ENCODE data around the gene ATP2A1. TPM values are rescaled to one million over a fixed set of nuclear protein-coding genes. Genes with fewer than 3 reads are reported as not detected.

ATP2A1 gene
- total RNA-seq, 1 donor, result 0.18 TPM

DNA sequence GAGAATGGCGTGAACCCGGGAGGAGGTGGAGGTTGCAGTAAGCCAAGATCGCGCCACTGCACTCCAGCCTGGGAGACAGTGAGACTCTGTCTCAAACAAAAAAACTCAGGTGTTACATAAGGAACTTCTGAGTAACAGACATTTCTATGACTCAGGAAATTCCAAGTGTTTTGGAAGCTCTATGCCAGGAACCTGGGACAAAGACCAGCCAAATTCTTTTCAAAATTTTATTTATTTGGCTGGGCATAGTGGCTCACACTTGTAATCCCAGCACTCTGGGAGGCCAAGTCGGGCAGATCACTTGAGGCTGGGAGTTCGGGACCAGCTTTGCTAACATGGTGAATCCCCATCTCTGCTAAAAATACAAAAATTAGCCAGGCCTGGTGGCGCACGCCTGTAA lies 19.9 kb upstream of the ATP2A1 start:
- TF ChIP-seq, protein P1, sequence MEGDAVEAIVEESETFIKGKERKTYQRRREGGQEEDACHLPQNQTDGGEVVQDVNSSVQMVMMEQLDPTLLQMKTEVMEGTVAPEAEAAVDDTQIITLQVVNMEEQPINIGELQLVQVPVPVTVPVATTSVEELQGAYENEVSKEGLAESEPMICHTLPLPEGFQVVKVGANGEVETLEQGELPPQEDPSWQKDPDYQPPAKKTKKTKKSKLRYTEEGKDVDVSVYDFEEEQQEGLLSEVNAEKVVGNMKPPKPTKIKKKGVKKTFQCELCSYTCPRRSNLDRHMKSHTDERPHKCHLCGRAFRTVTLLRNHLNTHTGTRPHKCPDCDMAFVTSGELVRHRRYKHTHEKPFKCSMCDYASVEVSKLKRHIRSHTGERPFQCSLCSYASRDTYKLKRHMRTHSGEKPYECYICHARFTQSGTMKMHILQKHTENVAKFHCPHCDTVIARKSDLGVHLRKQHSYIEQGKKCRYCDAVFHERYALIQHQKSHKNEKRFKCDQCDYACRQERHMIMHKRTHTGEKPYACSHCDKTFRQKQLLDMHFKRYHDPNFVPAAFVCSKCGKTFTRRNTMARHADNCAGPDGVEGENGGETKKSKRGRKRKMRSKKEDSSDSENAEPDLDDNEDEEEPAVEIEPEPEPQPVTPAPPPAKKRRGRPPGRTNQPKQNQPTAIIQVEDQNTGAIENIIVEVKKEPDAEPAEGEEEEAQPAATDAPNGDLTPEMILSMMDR (IDR thresholded peaks at IDR 0.05; ENCODE audit: insufficient read depth, low read length), result no peak
- no peak overlapping the region for H3K4me3 ChIP-seq (ENCODE audit: low read depth, low read length)
- DNase-seq (ENCODE audit: low read depth), result peak; percentile 58

DNA sequence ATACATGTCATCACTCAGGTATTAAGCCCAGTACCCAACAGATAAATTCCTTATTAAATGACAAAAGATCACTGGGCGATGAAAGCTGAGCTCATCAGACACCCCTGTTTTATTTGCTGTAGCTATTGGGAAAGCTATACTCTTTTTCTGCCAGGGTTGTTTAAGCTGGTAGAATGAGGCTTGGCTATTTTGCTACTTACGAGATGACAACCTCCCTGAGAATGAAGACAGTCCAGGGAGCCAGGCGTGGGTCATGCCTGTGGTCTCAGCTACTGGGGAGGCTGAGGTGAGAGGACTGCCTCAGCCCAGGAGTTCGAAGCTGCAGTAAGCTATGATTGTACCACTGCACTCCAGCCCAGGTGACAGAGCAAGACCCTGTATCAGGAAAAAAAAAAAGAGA lies 19.0 kb upstream of the ATP2A1 start:
- no peak overlapping the region for H3K4me3 ChIP-seq (ENCODE audit: low read depth, low read length)
- TF ChIP-seq, protein P1 (IDR thresholded peaks at IDR 0.05; ENCODE audit: insufficient read depth, low read length), result no peak
- DNase-seq (ENCODE audit: low read depth), result no peak

DNA sequence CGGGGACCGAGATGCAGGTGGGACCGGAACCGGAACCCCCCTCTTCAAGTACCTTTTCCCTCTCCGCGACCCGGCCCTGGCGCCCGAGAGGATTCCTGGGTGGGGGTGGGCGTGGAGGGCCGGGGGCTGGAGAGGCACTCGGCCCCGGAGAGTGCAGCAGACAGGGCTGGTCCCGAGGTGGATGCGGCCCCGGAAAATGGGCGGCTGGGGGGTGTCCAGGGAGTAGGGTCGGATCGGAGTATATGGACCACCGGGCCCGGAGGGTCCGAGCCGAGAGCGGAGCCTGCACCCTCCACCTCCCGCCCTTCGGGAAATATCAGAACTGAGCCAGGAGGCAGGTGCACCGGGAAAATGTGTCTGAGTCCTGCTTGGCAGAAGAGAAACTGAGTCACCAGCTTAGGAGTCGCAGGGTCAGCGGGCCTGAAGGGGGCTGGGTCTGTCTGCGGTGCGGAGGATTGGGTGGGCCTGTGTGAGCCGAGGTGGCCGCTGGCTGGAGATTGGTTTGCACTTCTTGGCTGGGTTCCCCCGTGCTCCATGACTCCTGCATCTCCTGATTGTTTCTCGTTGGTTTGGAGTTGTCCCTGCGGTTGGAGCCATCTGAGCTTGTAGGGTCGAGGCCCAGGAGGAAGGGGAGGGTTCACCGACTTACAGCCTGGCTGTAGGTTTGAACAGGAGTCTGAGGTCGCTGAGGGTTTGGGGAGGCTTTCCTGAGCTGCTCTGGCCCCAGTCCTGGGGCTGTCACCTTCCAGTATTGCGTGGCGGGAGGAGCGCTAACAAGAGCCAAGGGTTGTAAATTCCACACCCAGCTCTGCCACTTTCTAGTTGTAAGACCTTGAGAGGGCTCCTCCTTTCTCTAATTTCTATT lies 14.1 kb upstream of the ATP2A1 start:
- TF ChIP-seq, protein P1 (IDR thresholded peaks at IDR 0.05; ENCODE audit: insufficient read depth, low read length), result no peak
- DNase-seq (ENCODE audit: low read depth), result peak; percentile 64
- H3K4me3 ChIP-seq (ENCODE audit: low read depth, low read length), result peak overlapping the region; percentile 98

DNA sequence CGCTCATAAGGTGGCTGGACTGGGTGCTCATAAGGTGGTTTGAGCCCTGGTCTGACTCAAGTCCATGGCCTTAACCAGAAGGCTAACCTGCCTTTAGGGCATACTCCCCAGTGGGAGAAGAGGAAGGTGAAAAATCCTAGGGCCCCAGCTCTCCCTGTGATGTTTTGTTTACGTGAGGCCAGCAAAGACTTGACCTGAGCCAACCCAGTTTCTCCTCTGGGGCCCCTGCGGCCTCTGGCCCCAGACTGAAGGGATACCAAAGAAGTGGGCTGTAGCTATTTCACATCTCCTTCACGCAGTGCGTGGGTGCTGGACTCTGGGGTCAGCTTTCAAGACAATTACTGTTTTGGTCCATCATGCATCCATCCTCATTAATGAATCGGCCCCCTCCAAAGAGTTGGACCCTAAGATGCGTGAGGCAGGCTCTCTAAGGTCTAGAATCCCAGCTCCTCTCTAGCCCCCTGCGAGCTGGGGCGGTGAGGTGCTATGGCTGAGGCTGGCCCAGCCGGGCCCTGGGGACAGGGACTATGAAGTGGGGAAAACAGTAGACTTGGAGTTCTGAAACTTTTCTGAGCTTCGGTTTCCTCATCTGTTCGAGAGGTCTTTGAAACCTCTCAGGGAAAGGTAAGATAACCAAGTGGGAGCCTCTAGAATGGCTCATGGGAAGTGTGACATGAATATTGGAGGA lies 13.1 kb upstream of the ATP2A1 start:
- TF ChIP-seq, protein P1 (IDR thresholded peaks at IDR 0.05; ENCODE audit: insufficient read depth, low read length), result no peak

DNA sequence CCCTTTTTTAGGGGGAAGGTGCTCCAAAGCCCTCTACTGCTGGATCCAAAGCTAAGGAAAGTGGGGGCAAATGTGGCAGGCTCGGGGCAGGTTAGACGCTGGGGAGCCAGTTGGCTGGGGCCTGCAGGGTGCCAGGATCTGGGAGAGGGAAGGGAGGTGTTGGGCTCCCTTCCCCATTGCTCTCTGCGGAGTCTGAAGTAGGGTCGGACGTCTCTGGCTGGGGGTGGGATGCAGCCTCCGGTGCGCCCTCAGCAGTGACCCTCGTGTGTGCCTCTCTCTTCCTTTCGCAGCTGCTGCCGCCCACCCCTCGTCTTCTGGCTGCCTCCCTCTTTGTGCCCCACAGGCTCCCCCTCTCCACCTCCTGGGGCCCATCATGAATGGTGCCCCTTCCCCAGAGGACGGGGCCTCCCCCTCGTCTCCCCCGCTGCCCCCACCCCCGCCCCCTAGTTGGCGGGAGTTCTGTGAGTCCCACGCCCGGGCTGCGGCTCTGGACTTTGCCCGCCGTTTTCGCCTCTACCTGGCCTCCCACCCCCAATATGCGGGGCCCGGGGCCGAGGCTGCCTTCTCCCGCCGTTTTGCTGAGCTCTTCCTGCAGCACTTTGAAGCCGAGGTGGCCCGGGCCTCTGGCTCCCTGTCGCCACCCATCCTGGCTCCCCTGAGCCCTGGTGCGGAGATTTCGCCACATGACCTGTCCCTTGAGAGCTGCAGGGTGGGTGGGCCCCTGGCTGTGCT lies 12.4 kb upstream of the ATP2A1 start:
- TF ChIP-seq, protein P1 (IDR thresholded peaks at IDR 0.05; ENCODE audit: insufficient read depth, low read length), result no peak
- DNase-seq (ENCODE audit: low read depth), result no peak
- H3K4me3 ChIP-seq (ENCODE audit: low read depth, low read length), result peak overlapping the region; percentile 6

More for the DNA sequence above, 13.1 kb upstream of the ATP2A1 start:
- peak overlapping the region; percentile 98 for H3K4me3 ChIP-seq (ENCODE audit: low read depth, low read length)
- DNase-seq (ENCODE audit: low read depth), result no peak

DNA sequence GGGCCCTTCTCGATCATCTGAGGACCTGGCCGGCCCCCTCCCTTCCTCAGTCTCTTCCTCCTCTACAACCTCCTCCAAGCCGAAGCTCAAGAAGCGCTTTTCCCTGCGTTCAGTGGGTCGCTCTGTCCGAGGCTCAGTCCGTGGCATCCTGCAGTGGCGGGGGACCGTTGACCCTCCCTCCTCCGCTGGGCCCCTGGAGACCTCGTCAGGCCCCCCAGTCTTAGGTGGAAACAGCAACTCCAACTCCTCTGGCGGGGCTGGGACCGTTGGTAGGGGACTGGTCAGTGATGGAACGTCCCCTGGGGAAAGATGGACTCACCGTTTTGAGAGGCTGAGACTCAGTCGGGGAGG lies 11.9 kb upstream of the ATP2A1 start:
- no peak overlapping the region for H3K4me3 ChIP-seq (ENCODE audit: low read depth, low read length)
- TF ChIP-seq, protein P1 (IDR thresholded peaks at IDR 0.05; ENCODE audit: insufficient read depth, low read length), result no peak
- no peak for DNase-seq (ENCODE audit: low read depth)
